OCI-LY3 (cell line): ENCODE data around the gene CWF19L2.
A peak's percentile ranks its signal among the peaks of the same experiment; 100 is the strongest.
"Not testable (repeated sequence)": the region's sequence is repeated elsewhere in the genome, so short reads cannot be mapped to it uniquely, and the experiment has no call there.

ENCODE experiments used
- H2AFZ ChIP-seq: fragments of 200-600, 300-600 bp; shearing (Covaris generic); 2 replicates; pipeline ENCODE4 v1.6.0; 2014; ENCODE audit warnings: antibody characterized with exemption, low read depth, low read length
- H3K27ac ChIP-seq: fragments of 200-600, 300-600 bp; sonication (generic); 2 replicates; pipeline ENCODE4 v1.5.1; 2014; ENCODE audit warnings: mild to moderate bottlenecking, low read length, moderate library complexity, mixed read lengths
- H3K27me3 ChIP-seq: fragments of 200-600, 300-600 bp; sonication (generic); 2 replicates; pipeline ENCODE4 v1.6.1; 2014; ENCODE audit warnings: low read depth, low read length, mixed read lengths
- H3K36me3 ChIP-seq: fragments of 200-600, 300-600 bp; sonication (generic); replicated peaks from 2 replicates; pipeline ENCODE3; 2014; ENCODE audit warnings: low read depth, low read length, mixed read lengths
- H3K4me1 ChIP-seq: fragments of 300-600, 200-600 bp; sonication (generic); 2 replicates; pipeline ENCODE4 v1.6.1; 2014; ENCODE audit warnings: low read length, mixed read lengths
- H3K4me2 ChIP-seq: fragments of 200-600, 300-600 bp; sonication (generic); 2 replicates; pipeline ENCODE4 v1.6.1; 2014; ENCODE audit warnings: low read length, mixed read lengths
- H3K4me3 ChIP-seq: fragments of 300-600, 200-600 bp; sonication (generic); 2 replicates; pipeline ENCODE4 v1.5.1; 2014; ENCODE audit warnings: antibody characterized with exemption, mild to moderate bottlenecking, low read length, moderate library complexity
- H3K79me2 ChIP-seq: fragments of 300-600, 200-600 bp; shearing (Covaris generic); 2 replicates; pipeline ENCODE4 v1.6.1; 2014; ENCODE audit warnings: mild to moderate bottlenecking, low read length, mixed read lengths
- H3K9ac ChIP-seq: fragments of 300-600, 200-600 bp; shearing (Covaris generic); 2 replicates; pipeline ENCODE4 v1.6.0; 2014; ENCODE audit warnings: mild to moderate bottlenecking, low read length, moderate library complexity
- H3K9me3 ChIP-seq: fragments of 200-600, 300-600 bp; shearing (Covaris generic); 2 replicates; pipeline ENCODE4 v1.6.1; 2014; ENCODE audit warnings: low read length, mixed read lengths; ENCODE audit not compliant: insufficient read depth
- H4K20me1 ChIP-seq: fragments of 200-600, 300-600 bp; sonication (generic); 2 replicates; pipeline ENCODE4 v1.6.1; 2016; ENCODE audit warnings: low read length, mixed read lengths; ENCODE audit not compliant: insufficient read depth
- EZH2phosphoT487 ChIP-seq: fragments of 200-600 bp; shearing (Covaris generic); IDR thresholded peaks from 2 replicates; pipeline ENCODE4 v1.6.1; 2018; ENCODE audit warnings: antibody characterized with exemption, mixed run types, low read depth
- TF ChIP-seq, protein P1 (sequence below): fragments of 200-600, 300-600 bp; sonication (generic); IDR thresholded peaks from 2 replicates; pipeline ENCODE4 v1.5.1; 2014; ENCODE audit warnings: antibody characterized with exemption, low read length, low read depth

Gene CWF19L2

DNA sequence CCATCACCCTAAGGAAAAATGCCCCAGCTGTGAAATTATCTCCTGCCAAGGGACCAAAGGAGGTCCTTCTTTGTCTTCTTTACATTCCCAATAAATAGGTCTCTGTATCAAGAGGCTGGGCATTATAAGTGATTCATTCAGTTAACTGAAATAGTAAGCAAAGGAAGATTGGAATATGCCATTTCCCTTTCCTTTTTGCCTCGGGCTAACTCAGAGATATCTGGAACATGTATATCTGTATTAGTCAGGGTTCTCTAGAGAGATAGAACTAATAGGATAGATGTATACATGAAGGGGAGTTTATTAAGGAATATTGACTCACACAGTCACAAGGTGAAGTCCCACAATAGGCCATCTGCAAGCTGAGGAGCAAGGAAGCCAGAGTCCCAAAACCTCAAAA, 15.3 kb upstream of the CWF19L2 start:
- Histone ChIP-seq H3K9me3 (no peaks in the 10 kb centered on the region), H3K9ac (no peak overlapping the region), H3K4me1 (no peaks in the 10 kb centered on the region), H3K36me3 (no peaks in the 10 kb centered on the region), H3K27ac (no peak overlapping the region), H4K20me1 (no peaks in the 10 kb centered on the region), H2AFZ (no peak overlapping the region), H3K79me2 (no peaks in the 10 kb centered on the region), H3K4me2 (no peak overlapping the region), H3K27me3 (no peaks in the 10 kb centered on the region), H3K4me3 (no peak overlapping the region)
- TF ChIP-seq, protein P1, sequence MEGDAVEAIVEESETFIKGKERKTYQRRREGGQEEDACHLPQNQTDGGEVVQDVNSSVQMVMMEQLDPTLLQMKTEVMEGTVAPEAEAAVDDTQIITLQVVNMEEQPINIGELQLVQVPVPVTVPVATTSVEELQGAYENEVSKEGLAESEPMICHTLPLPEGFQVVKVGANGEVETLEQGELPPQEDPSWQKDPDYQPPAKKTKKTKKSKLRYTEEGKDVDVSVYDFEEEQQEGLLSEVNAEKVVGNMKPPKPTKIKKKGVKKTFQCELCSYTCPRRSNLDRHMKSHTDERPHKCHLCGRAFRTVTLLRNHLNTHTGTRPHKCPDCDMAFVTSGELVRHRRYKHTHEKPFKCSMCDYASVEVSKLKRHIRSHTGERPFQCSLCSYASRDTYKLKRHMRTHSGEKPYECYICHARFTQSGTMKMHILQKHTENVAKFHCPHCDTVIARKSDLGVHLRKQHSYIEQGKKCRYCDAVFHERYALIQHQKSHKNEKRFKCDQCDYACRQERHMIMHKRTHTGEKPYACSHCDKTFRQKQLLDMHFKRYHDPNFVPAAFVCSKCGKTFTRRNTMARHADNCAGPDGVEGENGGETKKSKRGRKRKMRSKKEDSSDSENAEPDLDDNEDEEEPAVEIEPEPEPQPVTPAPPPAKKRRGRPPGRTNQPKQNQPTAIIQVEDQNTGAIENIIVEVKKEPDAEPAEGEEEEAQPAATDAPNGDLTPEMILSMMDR: no peak
- TF ChIP-seq EZH2phosphoT487: no peak

DNA sequence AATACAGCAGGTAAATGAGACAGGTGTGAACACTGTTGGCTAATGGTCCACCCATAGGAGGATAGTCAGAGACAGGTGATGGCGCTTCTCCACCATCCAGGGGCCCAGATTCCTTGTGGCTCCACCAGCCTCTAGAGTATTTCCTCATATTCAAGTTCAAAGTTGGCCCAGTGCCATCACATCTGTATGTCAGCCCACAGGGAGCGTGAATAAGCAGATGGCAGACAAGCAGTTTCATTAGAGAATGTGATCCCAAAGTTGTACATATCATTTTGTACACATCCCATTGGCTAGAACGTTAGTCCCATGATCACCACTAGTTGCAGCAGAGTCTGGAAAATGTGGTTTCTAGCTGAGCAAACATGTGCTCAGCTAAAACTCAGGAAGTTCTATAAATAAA, 11.0 kb upstream of the CWF19L2 start:
- Histone ChIP-seq H3K4me3 (no peak overlapping the region), H3K9me3 (no peaks in the 10 kb centered on the region), H3K79me2 (no peaks in the 10 kb centered on the region), H3K4me1 (no peaks in the 10 kb centered on the region), H4K20me1 (no peaks in the 10 kb centered on the region), H3K36me3 (no peaks in the 10 kb centered on the region), H2AFZ (no peak overlapping the region), H3K9ac (no peak overlapping the region), H3K27me3 (no peaks in the 10 kb centered on the region), H3K4me2 (no peak overlapping the region), H3K27ac (no peak overlapping the region)
- no peak for TF ChIP-seq EZH2phosphoT487
- TF ChIP-seq, protein P1: no peak

DNA sequence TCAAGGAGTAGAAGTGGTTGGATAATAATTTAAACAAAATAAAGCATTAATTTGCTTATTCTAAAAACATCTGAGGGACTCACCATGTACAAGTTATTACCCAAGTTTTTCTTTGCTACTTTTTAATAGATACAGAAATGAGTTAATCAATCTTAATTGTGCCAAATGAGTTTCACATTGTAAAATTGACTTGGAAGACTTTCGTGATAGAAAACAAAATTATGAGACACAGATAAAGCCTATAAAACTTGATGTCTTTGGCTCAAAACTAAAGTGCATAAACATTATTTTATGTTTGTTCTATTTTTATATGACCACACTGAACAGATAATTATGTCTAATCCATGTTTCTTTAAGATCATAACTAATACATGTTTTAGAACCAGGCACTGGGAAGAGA, 10.1 kb upstream of the CWF19L2 start:
- Histone ChIP-seq H3K9me3 (no peaks in the 10 kb centered on the region), H3K79me2 (no peaks in the 10 kb centered on the region), H4K20me1 (no peaks in the 10 kb centered on the region), H3K27ac (no peak overlapping the region), H3K36me3 (no peaks in the 10 kb centered on the region), H3K4me3 (no peak overlapping the region), H3K4me1 (no peaks in the 10 kb centered on the region), H3K4me2 (no peak overlapping the region), H2AFZ (no peak overlapping the region), H3K27me3 (no peaks in the 10 kb centered on the region), H3K9ac (no peak overlapping the region)
- TF ChIP-seq, protein P1: no peak
- TF ChIP-seq EZH2phosphoT487: no peak

DNA sequence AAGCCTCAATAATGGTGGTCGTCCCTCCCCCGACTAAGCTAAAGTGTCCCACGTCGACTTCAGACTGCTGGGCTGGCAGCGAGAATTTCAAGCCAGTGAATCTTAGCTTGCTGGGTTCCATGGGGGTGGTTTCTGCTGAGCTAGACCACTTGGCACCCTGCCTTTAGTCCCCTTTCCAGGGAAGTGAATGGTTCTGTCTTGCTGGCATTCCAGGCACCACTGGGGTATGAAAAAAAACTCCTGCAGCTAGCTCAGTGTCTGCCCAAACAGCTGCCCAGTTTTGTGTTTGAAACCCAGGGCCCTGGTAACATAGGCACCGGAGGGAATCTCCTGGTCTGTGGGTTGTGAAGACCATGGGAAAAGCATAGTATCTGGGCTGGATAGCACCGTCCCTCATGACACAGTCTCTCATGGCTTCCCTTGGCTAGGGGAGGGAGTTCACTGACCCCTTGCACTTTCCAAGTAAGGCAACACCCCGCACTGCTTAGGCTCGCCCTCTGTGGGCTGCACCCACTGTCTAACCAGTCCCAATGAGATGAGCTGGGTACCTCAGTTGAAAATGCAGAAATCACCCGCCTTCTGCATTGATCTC, 8.7 kb upstream of the CWF19L2 start:
- H4K20me1 ChIP-seq, H3K27me3 ChIP-seq, H3K36me3 ChIP-seq, H3K4me1 ChIP-seq, H3K4me3 ChIP-seq, H3K79me2 ChIP-seq, H3K9me3 ChIP-seq, H3K27ac ChIP-seq, H2AFZ ChIP-seq, H3K4me2 ChIP-seq, H3K9ac ChIP-seq: not testable (repeated sequence)

DNA sequence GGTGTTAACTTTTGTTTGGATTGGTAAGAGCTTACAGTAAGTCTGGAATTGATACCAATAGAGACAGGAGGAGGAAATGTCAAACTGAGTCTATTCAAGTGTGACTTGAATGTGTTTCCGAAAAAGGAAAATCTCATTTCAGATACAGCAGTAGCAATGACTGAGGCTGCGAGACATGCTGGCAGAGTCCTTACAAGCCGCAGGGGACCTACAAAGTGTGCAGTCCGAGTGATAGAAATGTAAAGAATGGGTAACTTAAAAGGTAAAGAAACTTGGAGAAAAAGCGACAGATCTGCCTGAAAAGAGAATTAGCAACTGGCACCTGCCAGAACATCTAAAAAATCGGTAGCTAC, 444 bp downstream of the CWF19L2 start:
- Histone ChIP-seq H3K36me3 (no peaks in the 10 kb centered on the region), H3K27me3 (no peaks in the 10 kb centered on the region), H3K4me2 (peak overlapping the region; percentile 69), H4K20me1 (no peaks in the 10 kb centered on the region), H3K27ac (peak overlapping the region; percentile 78), H3K79me2 (peaks cover 19% of the 10 kb centered on the region), H3K4me3 (peak overlapping the region; percentile 95), H3K9ac (peak overlapping the region; percentile 91), H3K9me3 (no peaks in the 10 kb centered on the region), H3K4me1 (peaks cover 7% of the 10 kb centered on the region), H2AFZ (peak overlapping the region; percentile 95)
- TF ChIP-seq, protein P1: no peak
- TF ChIP-seq EZH2phosphoT487: no peak
